Upper lobe of left lung (tissue), 6 donors: ENCODE data around the gene ARMCX4. TPM values are rescaled to one million over a fixed set of nuclear protein-coding genes. Genes with fewer than 3 reads are reported as not detected.

Source experiments
- ATAC-seq, 2 donors: fragments of 200-7000 bp; cut with Tn5 transposase; one replicate each; pipeline ENCODE4 v1.9.1; 2022; ENCODE audit warnings: mild to moderate bottlenecking in 2 of 2, moderate library complexity in 2 of 2; ENCODE audit not compliant: low FRiP score in 2 of 2
- DNase-seq, 2 donors: peaks; one replicate each; pipeline ENCODE4 v3.0.0-alpha.2; 2019 to 2020
- H3K27ac ChIP-seq, 4 donors: fragments of 200-600 bp; sonication (generic); one replicate each; pipeline ENCODE4 v1.5.1; 2016 to 2019
- H3K27me3 ChIP-seq, 4 donors: fragments of 200-600 bp; sonication (generic); one replicate each; pipeline ENCODE4 v1.5.1; 2017 to 2019
- H3K36me3 ChIP-seq, 4 donors: fragments of 200-600 bp; sonication (generic); one replicate each; pipeline ENCODE4 v1.5.1; 2016 to 2019
- H3K4me1 ChIP-seq, 4 donors: fragments of 200-600 bp; sonication (generic); one replicate each; pipeline ENCODE4 v1.5.1; 2018 to 2019
- H3K4me3 ChIP-seq, 4 donors: fragments of 200-600 bp; sonication (generic); one replicate each; pipeline ENCODE4 v1.5.1; 2017 to 2019; ENCODE audit warnings: mild to moderate bottlenecking in 2 of 4, moderate library complexity in 1 of 4
- H3K9me3 ChIP-seq, 4 donors: fragments of 200-600 bp; sonication (generic); one replicate each; pipeline ENCODE4 v1.5.1; 2018 to 2019
- EP300 ChIP-seq, 4 donors: sonication (generic); formaldehyde crosslinking; IDR thresholded peaks; one replicate each; pipeline ENCODE4 v1.5.1; 2017; ENCODE audit warnings: antibody characterized with exemption in 4 of 4, control low read depth in 2 of 4
- POLR2A ChIP-seq, 4 donors: fragments of 450-650 bp; IDR thresholded peaks; one replicate each; pipeline ENCODE4 v1.5.1; 2016 to 2017; ENCODE audit warnings: antibody characterized with exemption in 4 of 4, mild to moderate bottlenecking in 2 of 4
- POLR2AphosphoS5 ChIP-seq, 2 donors: sonication (generic); formaldehyde crosslinking; IDR thresholded peaks; one replicate each; pipeline ENCODE4 v1.5.1; 2017; ENCODE audit warnings: antibody characterized with exemption in 2 of 2
- WGBS, 2 donors: methylation state at CpG; one replicate each; pipeline ENCODE4 v1.1.5; 2017 to 2018; 5-methylcytosine and 5-hydroxymethylcytosine counted together
- total RNA-seq, 6 donors: library from RNA; depleted of rRNA in 4 of 6; stranded (reverse); fragments of >200 nt in 4 of 6; gene quantifications; one replicate each; pipeline versions ENCODE4 v1.1.0 to v1.2.1, GENCODE V29; 2016 to 2021
- TF ChIP-seq, protein P1 (sequence below), 6 experiments: fragments of 450-650 bp in 4 of 6; fragments of 200-600 bp in 2 of 6; sonication (generic) in 2 of 6; IDR thresholded peaks; one replicate each; pipeline ENCODE4 v1.5.1; 2016 to 2019; ENCODE audit warnings: antibody characterized with exemption in 6 of 6
- donor health status: DM: no; HTN: no; CAD: no; lungs with moderate emphysema.
- donor health status: DM: no; HTN: yes; CAD: no; lungs with severe emphysema.

ARMCX4 gene
- total RNA-seq, 6 donors from 2014 or later: 7.7 to 36.7 (median 11.6) TPM

DNA sequence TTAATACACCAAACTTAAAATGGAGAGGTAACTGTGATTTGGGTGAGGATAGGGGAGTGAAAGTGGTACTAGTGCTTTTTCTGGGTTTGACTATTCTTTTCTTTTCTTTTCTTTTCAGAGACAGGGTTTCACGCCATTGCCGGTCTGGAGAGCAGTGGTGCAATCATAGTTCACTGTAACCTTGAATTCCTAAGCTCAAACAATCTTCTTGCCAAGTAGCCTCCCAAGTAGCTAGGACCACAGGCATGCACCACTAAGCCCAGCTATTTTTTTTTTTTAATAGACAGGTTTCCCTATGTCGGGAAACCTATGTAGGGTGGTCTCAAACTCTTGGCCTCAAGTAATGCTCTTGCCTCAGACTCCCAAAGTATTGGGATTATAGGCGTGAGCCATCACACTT lies 3.0 kb upstream of the ARMCX4 start:
- ATAC-seq (no peak), DNase-seq (no peak)
- Histone ChIP-seq H3K4me3 (no peak overlapping the region), H3K4me1 (peaks cover 0 to 4% (median 0%) of the 10 kb centered on the region in 4 donors), H3K9me3 (no peaks in the 10 kb centered on the region), H3K27ac (no peak overlapping the region), H3K27me3 (no peaks in the 10 kb centered on the region), H3K36me3 (no peaks in the 10 kb centered on the region)
- TF ChIP-seq, protein P1, sequence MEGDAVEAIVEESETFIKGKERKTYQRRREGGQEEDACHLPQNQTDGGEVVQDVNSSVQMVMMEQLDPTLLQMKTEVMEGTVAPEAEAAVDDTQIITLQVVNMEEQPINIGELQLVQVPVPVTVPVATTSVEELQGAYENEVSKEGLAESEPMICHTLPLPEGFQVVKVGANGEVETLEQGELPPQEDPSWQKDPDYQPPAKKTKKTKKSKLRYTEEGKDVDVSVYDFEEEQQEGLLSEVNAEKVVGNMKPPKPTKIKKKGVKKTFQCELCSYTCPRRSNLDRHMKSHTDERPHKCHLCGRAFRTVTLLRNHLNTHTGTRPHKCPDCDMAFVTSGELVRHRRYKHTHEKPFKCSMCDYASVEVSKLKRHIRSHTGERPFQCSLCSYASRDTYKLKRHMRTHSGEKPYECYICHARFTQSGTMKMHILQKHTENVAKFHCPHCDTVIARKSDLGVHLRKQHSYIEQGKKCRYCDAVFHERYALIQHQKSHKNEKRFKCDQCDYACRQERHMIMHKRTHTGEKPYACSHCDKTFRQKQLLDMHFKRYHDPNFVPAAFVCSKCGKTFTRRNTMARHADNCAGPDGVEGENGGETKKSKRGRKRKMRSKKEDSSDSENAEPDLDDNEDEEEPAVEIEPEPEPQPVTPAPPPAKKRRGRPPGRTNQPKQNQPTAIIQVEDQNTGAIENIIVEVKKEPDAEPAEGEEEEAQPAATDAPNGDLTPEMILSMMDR (IDR thresholded peaks at IDR 0.05): no peak
- TF ChIP-seq POLR2A (IDR thresholded peaks at IDR 0.05): no peak
- TF ChIP-seq POLR2AphosphoS5 (IDR thresholded peaks at IDR 0.05): no peak
- no peak for TF ChIP-seq EP300 (IDR thresholded peaks at IDR 0.05)
- 75 to 88% methylated on average over 4 of the region's 4 CpGs for WGBS, 2 donors

GRCh38 chrX:101483705-101484104 lies 1.6 kb upstream of the ARMCX4 start:
- Histone ChIP-seq H3K27ac (no peak overlapping the region), H3K4me3 (no peak overlapping the region), H3K27me3 (no peaks in the 10 kb centered on the region), H3K36me3 (no peaks in the 10 kb centered on the region), H3K4me1 (peaks cover 0 to 4% (median 0%) of the 10 kb centered on the region in 4 donors), H3K9me3 (no peaks in the 10 kb centered on the region)
- TF ChIP-seq EP300 (IDR thresholded peaks at IDR 0.05): no peak
- TF ChIP-seq, protein P1 (IDR thresholded peaks at IDR 0.05): no peak
- TF ChIP-seq POLR2AphosphoS5 (IDR thresholded peaks at IDR 0.05): no peak
- TF ChIP-seq POLR2A (IDR thresholded peaks at IDR 0.05): no peak
- ATAC-seq (no peak), DNase-seq (no peak)
- WGBS, 2 donors: 73 to 75% methylated on average over 3 of the region's 3 CpGs

- Histone ChIP-seq H3K36me3 (no peaks in the 10 kb centered on the region), H3K4me1 (peaks cover 0 to 4% (median 0%) of the 10 kb centered on the region in 4 donors), H3K27ac (no peak overlapping the region), H3K27me3 (no peaks in the 10 kb centered on the region), H3K4me3 (no peak overlapping the region), H3K9me3 (no peaks in the 10 kb centered on the region)
- no peak for ATAC-seq
- TF ChIP-seq POLR2AphosphoS5 (IDR thresholded peaks at IDR 0.05): no peak
- no peak for TF ChIP-seq EP300 (IDR thresholded peaks at IDR 0.05)
- no peak for TF ChIP-seq POLR2A (IDR thresholded peaks at IDR 0.05)
- TF ChIP-seq, protein P1 (IDR thresholded peaks at IDR 0.05): no peak
- 77 to 92% methylated on average over 6 of the region's 6 CpGs for WGBS, 2 donors
- DNase-seq: no peak
Measured at GRCh38 chrX:101484135-101484534, 1.1 kb upstream of the ARMCX4 start.

DNA sequence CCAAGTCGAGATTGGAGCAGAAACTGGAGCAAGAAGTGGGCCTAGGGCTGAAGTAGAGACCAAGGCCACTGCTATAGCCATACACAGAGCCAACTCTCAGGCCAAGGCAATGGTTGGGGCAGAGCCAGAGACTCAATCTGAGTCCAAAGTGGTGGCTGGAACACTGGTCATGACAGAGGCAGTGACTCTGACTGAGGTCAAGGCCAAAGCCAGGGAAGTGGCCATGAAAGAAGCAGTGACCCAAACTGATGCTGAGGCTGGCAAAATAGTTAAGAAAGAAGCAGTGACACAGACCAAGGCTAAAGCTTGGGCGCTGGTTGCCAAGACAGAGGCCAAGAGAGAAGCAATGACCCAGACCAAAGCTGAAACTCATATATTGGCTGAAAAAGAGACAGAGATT lies 3.5 kb downstream of the ARMCX4 start:
- DNase-seq: no peak
- Histone ChIP-seq H3K27ac (no peak overlapping the region), H3K9me3 (no peaks in the 10 kb centered on the region), H3K27me3 (no peaks in the 10 kb centered on the region), H3K4me3 (no peak overlapping the region), H3K4me1 (peaks cover 0 to 4% (median 0%) of the 10 kb centered on the region in 4 donors), H3K36me3 (no peaks in the 10 kb centered on the region)
- WGBS, 2 donors: 75 to 100% methylated on average over 2 of the region's 2 CpGs
- no peak for ATAC-seq
- no peak for TF ChIP-seq POLR2A (IDR thresholded peaks at IDR 0.05)
- TF ChIP-seq, protein P1 (IDR thresholded peaks at IDR 0.05): no peak
- TF ChIP-seq POLR2AphosphoS5 (IDR thresholded peaks at IDR 0.05): no peak
- TF ChIP-seq EP300 (IDR thresholded peaks at IDR 0.05): no peak

DNA sequence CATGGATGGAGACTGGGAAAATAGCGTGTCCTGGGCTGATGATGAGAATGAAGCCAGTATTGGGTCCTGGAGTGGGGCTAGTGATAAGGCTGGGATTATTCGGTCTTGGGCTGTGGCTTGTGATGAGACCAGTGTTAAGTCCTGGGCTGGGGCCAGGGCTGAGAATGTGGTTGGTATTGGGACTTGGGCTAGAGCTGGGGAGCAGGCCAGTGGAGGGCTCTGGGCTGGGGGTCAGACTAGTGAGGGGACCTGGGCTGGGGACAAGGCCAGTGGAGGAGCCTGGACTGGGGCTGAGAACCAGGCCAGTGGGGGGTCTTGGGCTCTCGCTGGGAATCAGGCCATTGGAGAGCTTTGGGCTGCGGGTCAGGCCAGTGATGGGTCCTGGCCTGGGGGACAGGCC lies 6.7 kb downstream of the ARMCX4 start:
- DNase-seq (no peak), ATAC-seq (no peak)
- H3K9me3 ChIP-seq: no peaks in the 10 kb centered on the region
- no peak overlapping the region for H3K27ac ChIP-seq
- no peaks in the 10 kb centered on the region for H3K36me3 ChIP-seq
- H3K27me3 ChIP-seq: no peaks in the 10 kb centered on the region
- WGBS, 2 donors: 83 to 100% methylated on average over 1 to 4 of the region's 4 CpGs
- TF ChIP-seq EP300 (IDR thresholded peaks at IDR 0.05): no peak
- no peak for TF ChIP-seq POLR2A (IDR thresholded peaks at IDR 0.05)
- TF ChIP-seq, protein P1 (IDR thresholded peaks at IDR 0.05): no peak
- TF ChIP-seq POLR2AphosphoS5 (IDR thresholded peaks at IDR 0.05): no peak
- no peaks in the 10 kb centered on the region for H3K4me1 ChIP-seq
- no peak overlapping the region for H3K4me3 ChIP-seq
